Stimulated activated CD8-positive, alpha-beta memory T cell treated with anti-CD3 and anti-CD28 coated beads, Interleukin-7, amount 100 ng/mL, for 24 hours (primary cell): ENCODE measurements around the gene ZDHHC13.

ENCODE experiments used
- DNase-seq: peaks from one replicate; pipeline ENCODE4 v3.0.0-alpha.2; 2020; ENCODE audit warnings: low read depth

ZDHHC13 gene

DNA sequence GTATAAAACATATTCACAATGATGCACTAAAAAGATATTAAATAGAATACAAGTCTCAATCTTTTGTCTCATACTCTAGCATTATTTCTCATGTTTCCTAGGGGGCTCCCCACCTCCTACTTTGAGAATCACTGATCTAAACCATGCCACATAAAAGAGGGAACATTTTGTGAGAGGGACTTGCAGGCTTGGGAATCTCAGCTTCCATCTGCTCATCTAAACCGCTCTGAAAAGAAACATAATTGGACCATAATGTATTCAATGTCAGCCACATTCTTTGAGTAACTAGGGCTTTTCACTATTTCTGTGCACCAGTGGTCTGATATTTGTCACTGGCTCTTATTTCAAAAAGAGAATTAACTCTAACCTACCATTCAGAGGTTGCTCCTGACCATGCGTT is 91.2 kb downstream of the ZDHHC13 start:
- no peak for DNase-seq

DNA sequence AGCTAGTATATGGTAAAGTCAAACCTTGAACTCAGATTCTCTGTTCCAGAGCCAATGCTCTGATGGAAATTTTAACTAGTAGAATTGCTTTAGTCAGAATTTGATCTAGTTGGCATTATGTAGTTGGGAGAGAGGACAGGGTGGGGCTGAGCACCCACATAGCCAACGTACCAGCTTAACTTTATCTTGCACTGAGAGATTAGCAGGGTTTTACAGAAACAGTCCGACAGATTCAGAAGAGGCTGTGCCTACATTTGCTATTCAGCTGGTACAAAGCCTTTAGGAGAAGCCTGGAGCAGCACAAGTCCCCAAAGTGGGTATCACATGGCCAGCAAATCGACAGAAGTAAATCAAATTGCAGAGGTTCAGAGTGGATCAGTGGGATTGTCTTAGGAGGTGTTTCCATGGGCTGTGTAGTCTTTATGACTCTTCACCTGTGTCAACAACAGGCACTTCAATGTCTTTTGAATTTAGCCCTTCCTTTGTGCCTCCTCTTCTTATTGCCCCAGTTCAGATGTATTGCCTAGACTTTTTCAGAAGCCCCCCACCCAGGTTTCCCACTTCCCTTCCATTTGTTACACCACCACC is 92.1 kb downstream of the ZDHHC13 start:
- no peak for DNase-seq

DNA sequence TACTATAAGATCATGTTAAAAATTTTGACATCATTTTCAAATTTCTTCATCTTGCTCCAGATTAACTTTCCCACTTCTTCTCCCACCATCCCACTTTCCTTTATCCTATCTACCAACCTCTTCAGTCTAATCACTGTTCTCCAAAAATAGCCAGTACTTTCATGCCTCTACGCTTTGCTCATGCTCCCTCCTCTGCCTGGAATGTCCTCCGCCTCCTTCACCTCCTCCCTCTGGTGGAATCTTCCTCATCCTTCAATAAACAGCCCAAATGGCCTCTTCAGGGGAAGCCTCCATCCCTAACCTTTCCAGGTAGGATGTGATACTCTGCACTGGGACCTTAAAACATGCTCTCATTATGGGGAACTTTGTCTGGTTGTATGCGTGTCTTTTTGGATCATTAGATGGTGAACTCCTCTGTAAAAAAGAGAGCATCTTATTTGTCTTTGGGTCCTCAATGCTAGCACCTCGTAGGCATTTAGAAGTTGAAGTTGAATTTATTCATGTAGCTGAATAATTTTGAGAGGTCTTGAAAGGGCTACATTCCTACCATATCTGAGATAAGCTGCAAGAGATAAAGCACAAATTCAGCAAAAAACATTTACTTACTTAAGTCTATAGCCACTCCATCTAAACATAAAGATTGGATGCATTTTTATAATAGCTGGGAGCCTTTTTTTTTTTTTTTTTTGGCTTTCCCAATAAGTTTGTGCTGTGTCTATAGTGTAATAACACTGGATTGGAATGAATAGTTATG is 92.8 kb downstream of the ZDHHC13 start:
- no peak for DNase-seq

DNA sequence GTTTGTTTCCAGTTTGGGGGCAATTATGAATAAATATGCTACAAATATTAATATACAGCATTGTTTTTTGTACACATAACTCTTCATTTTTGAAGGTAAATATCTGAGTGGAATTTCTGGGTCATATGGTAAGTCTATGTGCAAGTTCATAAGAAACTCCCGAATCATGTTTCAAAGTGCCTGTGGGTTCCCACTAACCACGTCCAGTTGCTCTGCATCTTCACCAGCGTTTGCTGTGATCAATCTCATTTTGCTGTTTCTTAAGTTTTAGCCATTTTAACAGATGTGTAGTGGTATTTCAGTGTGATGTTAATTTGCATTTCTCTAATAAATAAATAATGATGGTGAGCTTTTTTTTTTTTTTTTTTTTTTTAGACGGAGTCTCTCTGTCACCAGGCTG is 99.1 kb downstream of the ZDHHC13 start:
- DNase-seq: no peak

DNA sequence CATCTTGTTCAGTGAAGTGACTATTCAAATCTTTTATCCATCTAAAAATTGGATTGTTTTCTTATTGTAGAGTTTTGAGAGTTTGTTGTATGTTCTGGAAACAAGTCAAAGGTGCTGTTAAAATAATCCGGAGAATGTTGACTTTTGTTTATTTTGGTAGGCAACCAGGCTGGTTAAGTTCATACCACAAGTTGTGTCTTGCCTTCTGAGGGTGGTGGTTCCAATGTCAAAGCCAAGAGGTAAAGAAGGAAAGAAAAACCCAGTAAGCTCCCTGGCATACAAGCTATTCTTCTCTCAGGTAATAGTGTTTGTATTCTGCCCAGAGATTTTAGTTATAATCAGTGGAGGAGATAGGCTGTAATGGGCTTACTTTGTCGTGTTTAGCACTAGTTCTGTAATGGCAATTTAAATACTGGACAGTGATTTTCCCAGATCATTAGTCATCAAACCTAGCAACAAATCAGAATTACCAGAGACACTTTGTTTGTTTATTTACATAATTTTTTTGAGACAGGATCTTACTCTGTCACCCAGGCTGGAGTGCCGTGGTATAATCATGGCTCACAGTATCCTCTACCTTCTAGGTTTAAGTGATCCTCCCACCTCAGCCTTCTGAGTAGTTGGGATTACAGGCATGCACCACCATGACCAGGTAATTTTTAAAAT is 99.9 kb downstream of the ZDHHC13 start:
- no peak for DNase-seq

DNA sequence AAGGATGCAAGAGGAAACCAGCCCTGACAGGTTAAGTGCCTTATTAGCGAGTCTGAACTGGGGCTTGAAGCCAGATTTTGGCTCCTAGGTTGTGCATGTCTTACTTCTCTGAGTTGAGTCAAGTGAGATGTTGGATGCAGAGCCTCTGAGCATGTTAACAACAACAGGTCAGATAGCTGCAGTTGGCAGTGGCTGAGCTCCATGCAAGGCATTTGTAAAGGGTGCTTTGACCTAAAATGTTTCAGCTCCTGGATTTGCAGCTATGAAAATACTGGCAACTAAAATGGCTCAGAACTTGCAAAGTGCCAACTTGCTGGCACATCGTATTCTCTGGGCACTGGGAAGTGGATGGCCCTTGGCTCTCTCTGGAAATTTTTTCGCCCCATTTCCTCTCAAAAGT is 101.2 kb downstream of the ZDHHC13 start:
- no peak for DNase-seq

DNA sequence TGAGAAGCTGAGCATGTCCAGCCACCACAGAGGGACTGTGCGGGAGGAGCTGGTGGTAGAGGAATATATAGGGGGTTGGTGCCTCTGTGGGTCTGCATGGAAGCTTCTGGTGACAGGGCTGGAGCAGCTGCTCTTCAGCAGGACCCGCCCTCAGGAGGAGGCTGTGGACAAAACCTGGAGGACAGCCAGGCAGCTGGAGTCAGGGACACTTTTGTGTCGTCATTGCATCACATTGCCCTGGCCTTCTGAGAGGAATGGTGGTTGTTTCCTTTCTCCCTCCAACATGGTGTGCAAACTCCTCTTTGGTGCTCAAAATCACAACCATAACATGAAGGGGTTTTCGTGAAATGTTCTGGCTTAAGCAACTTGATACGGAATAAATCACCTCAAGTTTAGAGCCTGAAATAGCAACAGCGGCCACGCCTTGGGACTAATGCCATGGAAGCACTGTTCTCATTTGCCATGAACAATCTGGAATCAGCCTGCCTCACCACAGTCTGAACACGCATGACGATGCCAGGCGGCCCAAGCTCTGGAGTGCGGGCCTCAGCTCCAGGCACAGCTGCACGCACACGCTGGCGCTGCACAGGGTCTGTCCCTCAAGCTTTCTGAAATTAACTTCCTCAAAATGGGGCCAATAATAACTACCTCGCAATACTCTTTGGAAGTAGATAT is 102.0 kb downstream of the ZDHHC13 start:
- no peak for DNase-seq

DNA sequence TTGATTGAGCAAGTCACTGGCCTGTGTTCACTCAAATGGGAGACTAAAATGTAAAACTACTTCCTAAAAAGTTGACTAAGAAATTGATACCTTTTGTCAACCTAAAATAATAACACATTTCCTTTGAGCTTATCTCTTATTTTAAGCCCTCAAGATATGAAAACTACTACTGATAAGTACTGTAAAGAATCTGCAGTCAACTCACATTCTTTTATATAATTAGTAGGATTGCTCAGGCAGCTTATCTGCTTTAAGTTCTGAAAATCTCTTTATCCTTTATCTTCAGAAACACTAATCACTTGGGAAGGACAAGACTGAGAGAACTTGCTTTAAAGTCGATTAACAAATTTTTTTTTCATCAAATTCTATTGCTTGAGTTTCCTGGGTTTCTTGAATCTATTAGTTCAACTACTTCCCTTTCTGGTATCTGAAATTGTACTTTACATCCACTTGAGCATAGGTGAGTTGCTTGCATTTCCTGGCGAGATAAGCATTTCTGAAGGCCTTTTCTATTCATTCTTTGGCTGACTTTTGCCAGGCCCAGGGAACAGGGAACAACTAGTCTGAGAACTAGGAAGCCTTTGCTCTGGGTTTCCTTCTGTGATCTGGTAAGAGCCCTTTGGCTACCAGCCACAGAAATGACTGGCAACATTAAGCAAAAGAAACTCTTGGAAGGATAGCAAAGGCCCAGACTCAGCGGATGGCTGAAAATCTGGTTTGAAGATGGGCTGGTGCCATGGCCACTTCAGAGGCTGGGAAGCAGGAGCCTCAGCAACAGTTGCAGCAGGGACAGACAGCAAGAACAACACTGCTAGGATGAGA is 104.1 kb downstream of the ZDHHC13 start:
- DNase-seq: no peak

DNA sequence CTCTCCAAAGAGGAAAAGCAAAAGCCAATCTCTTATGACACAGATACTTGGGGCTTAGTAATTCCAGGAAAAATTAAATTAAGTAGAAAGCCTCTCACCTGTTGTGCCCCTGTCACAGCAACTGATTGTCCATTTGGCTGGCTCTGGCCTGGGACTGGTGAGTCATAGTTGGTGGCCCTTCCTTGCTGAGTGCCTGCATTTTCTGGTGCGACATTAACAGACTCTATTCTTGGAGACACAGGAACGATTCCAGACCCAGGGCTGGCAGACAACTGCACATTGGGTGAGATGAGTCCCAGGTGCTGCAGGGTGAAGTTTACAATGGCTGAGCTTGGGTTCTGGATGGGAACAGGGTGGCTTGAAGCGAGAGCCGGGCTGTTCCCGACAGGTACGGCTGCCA is 108.2 kb downstream of the ZDHHC13 start:
- DNase-seq: no peak

DNA sequence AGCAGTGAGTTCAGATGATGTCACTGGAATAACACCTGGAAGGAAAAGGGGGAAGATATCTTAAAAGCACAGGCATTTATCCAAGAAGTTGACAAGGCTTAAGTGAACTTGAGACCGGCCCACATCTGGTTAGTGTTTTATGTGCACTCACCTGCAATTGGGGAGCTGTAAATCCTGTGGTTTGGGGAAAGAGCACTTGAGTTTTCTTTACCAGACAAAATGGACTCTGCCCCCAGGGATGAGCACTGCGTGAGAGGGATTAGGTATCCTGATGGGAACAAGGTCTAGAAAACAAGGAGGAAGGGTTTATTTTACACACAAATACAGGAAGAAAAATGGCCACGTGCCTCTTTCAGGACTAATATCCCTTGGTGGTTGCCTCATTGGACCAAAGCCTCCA is 108.6 kb downstream of the ZDHHC13 start:
- no peak for DNase-seq
